Left kidney (tissue), 2 donors: ENCODE data around the gene COL2A1. TPM values are rescaled to one million over a fixed set of nuclear protein-coding genes. Genes with fewer than 3 reads are reported as not detected.
"Not testable (repeated sequence)": the region's sequence is repeated elsewhere in the genome, so short reads cannot be mapped to it uniquely, and the experiment has no call there.

ENCODE experiments used
- DNase-seq: peaks from one replicate; pipeline ENCODE4 v3.0.0-alpha.2; 2013
- polyA plus RNA-seq: library from polyadenylated mRNA; unstranded; fragments of 120-200 nt; gene quantifications from one replicate; pipeline ENCODE4 v1.2.1, GENCODE V29; 2013; ENCODE audit not compliant: insufficient read length

The COL2A1 gene
- polyA plus RNA-seq, 1 donor, result 50.3 TPM

DNA sequence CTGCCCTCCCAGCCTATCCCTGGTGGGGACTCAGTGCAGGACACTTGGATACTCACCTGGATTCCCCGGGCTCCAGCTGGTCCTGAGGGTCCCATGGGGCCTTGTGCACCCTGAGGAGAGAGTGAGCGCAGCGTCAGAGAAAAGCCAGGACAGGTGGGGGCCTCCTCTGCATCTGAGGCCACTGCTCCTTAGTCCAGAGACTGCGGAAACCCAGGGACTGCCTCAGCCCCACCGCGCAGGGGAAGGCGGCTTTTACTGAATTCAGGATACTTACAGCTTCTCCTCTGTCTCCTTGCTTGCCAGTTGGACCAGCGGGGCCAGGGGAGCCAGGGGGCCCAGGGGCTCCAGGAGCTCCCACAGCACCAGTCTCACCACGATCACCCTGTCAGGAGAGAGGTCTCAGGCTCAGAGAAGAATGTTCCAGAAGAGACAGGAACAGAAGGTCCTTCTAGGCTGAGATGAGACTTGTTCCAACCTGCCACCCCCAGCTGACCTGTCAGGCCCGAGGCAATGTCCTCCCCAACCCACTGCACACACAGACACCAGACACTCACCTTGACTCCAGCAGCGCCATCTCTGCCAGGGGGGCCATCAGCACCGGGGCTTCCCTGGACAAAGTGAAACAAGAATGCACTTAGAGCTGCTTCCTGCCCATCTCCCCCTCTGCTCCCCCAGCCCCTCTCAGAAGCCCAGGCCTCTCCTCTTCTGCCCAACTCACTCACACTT is 27.1 kb downstream of the COL2A1 start:
- no peak for DNase-seq

DNA sequence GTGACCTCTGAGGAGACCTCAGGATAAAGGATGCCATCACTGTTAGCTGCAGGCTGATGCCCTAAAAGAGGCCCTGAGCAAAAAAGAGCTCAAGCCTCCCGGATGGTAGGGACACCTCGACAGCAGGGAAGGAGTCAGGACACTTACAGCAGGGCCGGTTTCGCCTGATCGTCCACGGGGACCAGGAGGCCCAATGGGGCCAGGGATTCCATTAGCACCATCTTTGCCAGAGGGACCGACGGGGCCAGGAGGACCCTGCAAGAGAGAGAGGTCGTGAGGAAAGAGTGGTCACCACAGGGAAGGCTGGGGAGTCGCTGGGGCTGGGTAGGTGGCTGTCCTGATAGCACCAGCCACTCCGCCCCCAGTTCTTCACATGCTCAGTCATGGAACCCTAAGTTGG is 28.5 kb downstream of the COL2A1 start:
- no peak for DNase-seq

DNA sequence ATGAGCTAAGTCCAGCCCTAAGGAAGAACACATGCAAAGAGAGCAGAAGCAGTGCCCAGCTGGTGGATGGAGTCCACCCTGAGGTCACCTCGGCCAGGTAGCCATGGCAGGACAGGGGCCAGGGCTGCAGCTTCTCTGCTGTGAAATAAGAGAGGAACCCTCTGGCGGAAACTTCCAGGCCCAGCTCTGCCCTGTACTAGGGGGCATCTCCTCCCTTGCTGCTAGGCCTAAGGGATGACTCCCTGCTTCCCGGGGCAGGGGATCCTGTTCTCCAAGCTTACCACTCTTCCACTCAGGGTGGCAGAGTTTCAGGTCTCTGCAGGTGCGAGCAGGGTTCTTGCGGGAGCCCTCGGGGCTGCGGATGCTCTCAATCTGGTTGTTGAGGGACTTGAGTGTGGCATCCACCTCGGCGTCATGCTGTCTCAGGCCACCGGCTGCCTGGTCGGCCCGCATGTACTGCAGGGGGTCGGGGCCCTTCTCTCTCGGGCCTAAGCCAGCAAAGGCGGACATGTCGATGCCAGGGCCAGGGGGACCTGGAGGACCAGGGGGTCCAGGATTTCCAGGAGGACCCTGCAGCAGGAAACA is 29.1 kb downstream of the COL2A1 start:
- no peak for DNase-seq

DNA sequence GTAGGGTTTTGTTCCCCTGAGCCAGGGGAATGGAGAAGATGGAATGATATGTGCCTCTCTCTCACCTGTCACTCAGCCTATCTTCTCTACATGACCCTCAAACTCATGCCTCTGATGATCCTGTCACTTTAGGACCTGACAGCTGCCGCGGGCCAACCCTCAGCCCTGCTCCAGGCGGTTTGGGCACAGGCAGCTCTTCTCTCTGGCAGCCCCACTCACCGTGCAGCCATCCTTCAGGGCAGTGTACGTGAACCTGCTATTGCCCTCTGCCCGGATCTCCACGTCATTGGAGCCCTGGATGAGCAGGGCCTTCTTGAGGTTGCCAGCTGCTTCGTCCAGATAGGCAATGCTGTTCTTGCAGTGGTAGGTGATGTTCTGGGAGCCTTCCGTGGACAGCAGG is 30.4 kb downstream of the COL2A1 start:
- DNase-seq, result no peak

DNA sequence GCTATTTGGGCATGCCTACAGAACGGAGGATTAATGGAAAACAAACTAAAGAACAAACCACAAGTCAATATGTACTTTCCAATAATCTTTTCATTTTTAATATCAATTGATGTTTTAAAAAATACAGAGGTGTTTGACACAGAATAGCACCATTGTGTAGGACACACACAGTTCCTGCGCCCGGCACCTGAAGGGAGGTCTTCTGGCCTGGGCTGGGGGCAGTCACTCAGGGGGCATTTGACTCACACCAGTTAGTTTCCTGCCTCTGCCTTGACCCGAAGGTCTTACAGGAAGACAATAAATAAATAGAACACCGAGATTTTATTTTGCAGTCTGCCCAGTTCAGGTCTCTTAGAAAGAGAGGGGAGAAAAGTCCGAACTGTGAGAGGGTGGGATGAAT is 31.4 kb downstream of the COL2A1 start:
- no peak for DNase-seq

DNA sequence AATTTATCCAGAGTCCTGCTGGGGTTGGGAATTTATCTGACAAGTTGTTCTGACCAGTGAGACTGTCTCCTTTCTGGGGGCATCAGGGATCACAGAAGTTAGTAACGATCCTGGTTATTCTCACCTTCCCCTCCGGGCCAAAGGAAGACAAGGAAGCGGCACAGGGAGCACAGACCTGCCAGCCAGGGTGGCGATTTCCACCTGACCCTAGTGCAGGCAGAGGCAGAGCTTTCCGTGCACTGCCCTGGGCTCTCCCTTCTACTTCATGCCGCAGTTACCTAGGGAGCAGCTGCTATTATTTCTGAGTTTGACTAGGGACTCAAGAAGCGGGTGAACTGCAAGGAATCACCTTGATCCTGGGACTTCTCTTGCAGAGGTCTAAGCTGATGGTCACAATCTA is 33.4 kb downstream of the COL2A1 start:
- no peak for DNase-seq

DNA sequence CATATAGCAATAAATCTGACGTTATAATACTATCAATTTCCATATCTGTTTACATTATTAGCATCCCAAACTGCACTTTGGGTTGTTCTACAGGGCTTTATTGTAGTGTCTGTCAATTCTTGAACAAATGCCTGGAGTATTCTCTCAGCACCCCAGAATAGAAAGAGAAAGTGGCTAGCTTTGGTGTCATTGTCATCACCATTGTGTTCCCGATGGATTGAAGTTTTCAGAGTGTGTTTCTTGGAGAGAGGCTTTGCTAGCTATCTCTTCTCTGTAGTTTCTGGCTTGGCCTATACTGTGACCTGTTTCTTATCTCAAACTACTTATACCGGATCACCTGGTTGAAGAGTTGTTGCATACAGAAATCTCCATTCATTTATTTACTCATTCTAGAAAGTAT is 34.4 kb downstream of the COL2A1 start:
- DNase-seq, result no peak

DNA sequence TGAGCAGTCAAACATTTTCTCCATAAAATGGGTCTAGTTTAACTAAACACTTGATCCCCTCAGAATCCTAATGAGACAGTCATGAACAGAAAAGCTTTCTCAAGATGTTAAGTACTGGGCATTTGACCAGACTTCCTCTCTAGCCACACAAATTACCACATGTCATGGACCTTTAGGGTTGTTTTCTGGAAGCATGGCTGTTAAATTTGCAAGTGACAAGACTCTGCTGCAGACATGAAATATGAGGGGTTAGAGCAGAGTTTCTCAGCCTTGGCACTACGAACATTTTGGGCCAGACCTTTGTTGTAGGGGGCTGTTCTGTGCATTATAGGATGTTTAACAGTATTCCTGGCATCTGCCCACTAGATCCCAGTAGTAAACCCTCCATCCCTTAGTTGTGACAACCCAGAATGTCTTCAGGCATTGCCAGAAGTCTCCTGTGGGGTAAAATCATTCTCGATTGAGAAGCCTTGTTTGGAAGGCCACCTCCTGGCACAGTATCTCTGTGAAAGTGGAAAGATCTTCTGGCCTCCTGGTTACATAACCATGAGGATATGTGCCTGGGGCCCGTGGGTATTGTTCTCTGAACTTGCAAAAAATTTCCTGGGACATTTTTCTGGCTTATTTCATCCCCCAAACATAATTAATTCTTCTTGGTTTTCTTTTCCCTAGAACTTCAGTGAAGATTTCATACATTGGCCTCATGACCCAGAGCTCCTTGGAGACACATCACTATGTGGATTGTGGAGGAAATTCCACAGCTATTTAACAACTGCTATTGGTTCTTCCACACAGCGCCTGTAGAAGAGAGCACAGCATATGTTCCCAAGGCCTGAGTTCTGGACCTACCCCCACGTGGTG is 36.6 kb downstream of the COL2A1 start:
- DNase-seq, result no peak

DNA sequence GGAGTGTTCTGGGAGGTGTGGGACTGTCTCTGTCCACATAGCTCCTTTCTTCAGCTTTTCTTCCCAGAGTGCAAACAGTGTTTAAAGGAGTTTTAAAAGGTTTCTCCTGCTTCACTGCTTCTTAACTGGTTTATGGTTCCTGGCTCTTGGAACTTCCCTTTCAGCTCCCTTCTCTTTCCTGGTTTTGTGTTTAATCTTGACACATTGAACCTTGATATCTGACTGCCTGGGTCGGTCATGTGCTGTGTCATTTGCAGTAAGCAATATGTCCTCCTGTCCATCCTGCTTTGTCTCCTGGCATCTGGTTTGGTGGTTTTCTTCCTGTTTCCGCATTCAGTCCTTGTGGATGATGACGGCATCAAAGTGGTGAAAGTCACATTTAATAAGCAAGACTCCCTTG is 38.7 kb downstream of the COL2A1 start:
- no peak for DNase-seq

DNA sequence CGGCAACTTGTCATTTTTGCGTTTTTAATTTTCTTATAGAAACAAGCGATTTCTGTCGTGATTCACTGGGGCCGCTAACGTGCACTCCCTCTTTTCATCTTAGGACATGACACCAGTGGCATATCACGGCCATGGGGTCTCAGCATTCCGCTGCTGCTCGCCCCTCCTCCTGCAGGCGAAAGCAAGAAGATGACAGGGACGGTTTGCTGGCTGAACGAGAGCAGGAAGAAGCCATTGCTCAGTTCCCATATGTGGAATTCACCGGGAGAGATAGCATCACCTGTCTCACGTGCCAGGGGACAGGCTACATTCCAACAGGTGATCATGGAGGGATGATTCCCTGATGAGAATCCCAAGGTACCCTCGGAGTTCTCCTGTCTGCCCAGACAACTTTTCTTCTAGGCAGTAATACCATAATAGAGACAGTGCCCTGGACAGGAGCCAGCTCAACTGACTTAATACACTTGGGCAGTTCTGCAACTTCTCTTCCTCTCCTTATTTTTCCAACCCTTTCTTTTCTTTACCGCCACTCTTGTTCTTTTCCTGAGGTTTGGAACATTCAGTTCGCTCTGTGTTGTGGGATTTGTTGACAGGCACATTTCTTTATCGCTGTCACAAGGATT is 40.1 kb downstream of the COL2A1 start:
- no peak for DNase-seq

DNA sequence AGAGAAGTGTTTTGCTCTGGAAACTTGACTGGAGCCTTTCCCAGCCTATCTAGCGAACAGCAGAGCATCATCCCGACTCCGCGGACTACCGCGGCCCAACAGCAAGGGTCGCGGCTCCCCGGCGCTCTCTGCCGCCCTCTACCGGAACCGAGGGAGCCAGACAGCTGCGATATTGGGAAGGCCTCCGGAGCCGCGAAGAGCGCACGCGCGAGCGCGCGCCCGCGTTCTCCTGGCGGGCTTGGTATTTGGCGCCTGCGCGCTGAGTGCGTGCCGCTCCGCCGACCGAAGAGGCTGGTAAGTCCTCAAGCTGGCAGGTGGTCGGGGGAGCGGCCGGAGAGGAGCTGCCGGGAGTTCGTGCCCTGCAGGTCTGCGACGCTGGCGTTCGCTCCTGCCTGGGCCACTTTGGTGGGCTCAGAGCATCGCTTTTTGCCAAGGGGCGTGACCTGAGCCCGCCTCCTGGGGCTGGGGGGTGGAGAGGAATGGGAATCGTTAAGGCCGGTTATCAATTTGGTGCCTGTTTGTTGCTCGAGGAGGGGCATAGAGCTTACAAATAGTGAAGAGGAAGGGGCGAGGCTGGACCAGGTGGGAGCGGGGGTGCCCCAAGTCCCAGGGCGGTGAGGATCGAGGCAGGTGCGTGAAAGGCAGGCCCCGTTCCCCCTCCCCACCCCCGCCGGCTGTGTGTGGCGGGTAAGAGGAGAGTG is 40.8 kb downstream of the COL2A1 start, which contains the start of gene TMEM106C:
TSS of gene TMEM106C (plus strand) at position 257 of the 701 bp plus-strand sequence. CDS start 641 bp downstream, outside the sequence.
- peak; percentile 95 for DNase-seq

DNA sequence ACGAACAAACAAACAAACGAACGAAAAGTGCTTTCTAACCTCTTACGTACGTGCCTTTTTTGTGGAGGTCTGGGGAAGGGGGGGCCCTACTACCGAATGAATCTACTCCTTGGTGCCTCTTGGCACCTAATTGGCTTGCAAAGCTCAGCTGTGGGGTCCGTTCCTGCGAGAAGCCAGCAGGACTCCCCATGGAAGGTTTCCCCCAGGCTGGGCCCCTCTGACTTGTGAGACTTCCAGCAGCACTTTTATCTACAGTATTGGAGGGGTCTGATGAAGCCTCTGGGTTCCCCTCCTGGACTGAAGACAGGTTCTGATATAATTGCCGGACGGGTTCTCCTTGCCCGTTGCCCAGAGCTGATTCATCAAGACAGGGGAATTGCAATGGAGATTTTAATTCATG is 42.1 kb downstream of the COL2A1 start:
- no peak for DNase-seq

DNA sequence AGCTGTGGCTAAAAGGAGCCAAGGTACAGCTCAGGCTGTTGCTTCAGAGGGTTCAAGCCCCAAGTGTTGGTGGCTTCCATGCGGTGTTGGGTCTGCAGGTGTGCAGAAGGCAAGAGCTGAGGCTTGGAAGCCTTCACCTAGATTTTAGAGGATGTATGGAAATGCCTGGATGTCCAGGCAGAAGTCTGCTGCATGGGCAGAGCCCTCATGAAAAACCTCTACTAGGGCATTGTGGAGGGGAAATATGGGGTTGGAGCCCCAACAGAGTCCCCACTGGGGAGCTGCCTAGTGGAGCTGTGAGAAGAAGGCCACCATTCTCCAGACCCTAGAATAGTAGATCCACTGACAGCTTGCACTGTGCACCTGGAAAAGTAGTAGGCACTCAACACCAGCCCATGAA is 46.6 kb downstream of the COL2A1 start:
- DNase-seq, result not testable (repeated sequence)

DNA sequence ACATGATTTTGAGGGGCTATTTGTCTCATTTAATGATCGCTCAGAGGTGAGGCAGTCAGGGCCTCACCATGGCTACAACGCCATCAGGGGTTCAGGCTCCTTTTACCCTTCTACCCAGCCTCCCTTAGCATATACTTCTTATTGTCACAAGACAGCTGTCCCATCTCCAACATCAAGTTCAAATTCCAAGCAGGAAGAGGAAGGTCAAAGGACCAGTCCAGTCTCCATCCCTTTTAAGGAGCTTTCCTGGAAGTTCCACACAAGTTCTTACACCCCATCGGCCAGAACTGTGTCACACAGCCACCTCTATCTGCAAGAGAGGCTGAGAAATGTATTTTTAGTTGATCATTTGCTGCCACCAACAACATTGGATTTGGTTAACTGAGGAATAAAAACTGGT is 49.2 kb downstream of the COL2A1 start:
- DNase-seq, result no peak

DNA sequence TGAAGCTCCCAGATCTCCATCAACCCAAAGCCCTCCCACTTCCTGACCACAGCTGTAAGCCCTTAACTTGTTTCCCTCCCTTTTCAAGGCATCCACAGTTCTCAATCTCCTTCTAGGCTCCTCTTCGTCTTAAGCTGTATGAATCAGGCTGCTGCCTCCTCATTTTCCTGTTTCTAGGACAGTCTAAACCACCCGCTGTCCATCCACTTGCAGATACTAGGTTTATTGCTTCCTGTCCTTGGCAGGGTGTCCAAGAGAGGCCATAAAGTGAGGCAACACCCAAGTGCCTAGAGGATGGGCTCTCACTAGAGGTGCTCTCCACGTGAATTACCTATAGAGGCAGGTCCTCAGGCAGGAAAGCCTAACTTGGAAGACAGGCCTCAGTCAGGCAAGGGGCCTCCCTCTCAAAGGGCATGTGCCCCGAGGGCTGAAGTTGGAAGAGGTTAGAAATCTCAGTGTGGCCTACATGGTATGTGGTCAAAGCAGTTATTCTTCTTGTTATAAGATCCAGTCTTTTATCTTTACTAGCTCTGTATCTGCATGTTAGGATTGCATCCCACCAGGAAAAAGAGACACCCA is 49.7 kb downstream of the COL2A1 start:
- DNase-seq, result no peak

DNA sequence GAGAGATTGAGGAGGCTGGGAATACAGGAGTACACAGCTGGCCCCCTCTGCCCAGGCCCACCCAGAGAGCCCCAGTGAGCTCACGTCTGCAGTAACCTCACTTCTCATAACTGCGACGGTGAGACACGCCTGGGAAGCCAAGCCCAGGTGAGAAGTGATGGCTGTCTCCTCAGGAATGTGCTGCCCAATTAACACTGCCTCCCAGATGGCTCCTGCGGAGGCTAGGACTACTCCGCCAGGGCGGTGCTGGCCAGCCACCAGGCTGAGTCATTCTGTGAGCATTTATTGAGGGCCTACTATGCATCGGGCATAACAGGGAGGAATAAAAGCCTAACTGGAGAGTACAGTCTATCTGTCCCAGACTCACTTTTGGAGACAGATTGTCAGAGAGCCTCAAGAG is 50.2 kb downstream of the COL2A1 start:
- DNase-seq, result no peak

DNA sequence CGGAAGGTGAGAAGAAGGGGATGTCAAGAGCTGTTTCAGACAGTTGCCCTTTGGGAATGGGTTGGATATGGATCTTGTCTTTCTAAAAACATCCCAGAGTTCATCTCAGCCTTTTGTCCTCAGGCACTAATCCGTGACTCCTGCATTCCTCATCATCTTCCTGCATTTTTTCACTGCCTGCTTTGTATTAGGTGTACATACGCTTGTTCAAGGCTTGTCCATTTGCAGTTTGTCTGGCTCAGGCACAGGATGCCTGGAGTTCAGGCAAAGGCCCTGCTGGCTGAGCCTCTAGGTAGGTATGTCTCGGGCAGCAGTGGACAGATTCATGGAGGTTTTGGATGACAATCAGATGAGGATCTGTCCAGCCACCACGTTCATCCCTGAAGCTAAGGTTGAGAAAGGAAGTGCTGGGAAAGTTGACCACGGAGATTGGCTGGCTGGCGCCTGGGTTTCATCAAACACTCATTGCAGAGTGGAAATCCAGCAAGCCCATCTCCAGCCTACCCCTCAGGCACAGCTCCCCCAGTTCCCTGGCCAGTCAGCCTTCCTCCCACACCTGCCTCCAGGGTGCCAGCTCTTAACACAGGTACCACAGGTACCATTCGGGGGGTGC is 53.3 kb downstream of the COL2A1 start:
- no peak for DNase-seq

DNA sequence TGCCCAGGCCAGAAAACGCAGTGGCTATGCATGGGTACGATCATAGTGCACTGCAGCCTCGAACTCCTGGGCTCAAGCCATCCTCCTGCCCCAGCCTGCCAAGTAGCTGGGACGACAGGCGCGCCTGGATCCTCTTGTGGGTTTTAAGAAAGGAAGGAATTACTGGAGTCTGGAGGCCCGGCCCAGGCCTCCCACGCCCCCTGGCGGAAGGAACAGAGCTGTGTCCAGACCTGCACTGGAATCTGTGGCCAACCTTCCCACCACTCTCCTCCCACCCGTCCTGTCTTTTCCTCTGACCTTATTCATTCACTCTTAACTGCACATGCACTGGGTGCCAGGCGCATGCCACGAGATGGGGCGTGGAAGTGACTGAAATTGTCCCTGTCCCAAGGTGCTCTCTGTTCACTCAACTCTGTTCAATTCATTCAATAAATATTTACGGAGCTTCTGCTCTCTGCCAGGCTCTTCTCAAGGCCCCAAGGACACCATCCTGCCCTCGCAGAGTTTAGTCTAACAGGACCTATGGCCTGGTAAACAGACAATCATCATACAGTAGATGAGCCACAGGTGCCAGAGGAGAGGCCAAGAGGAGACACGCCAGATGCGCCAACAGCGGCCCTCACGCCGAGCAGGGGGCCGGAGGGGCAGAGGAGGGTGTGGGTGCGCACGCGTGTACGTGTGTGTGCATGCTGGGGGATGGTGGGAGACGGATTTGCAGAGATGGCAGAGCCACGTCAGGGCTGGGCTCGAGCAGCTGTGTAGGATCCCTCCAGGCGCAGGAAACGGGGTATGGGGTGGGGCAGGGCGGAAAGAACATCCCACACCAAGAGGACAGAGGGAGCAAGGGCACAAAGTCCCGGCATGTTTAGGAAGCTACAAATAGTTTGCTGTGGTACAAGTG is 54.6 kb downstream of the COL2A1 start:
- DNase-seq, result peak; percentile 69

DNA sequence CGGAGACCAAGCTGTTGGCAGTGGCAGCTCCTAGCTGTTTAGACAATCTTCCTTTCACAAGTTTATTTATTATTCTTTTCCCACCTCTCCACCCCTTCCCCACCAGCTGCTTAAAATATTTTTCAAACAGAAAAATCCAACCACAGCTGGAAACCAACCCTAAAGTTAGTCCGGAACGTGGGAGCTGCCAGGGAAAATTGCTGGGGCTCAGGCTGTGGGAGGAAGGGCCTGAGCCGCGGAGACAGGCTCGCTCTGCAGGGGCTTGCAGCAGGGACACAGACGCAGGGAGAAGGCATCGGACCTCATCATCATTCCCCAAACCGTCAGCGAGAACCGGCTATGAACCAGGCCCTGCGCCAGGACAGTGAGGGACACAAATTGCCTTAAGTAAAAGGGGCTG is 56.9 kb downstream of the COL2A1 start:
- no peak for DNase-seq
